ENCODE data around the gene SOX8.

The SOX8 gene

GRCh38 chr16:959232-960040, 22.1 kb upstream of the SOX8 start:
- no peak for DNase-seq

GRCh38 chr16:962366-962765, 19.2 kb upstream of the SOX8 start:
- no peak for DNase-seq

GRCh38 chr16:962901-963814, 18.4 kb upstream of the SOX8 start:
- DNase-seq, result no peak

GRCh38 chr16:963913-964312, 17.7 kb upstream of the SOX8 start:
- DNase-seq, result no peak

GRCh38 chr16:964356-965035, 17.1 kb upstream of the SOX8 start:
- DNase-seq, result peak; percentile 36

- DNase-seq, result no peak
These were observed 16.6 kb upstream of the SOX8 start for GRCh38 chr16:965036-965395.

GRCh38 chr16:965487-965886, 16.1 kb upstream of the SOX8 start:
- no peak for DNase-seq

- no peak for DNase-seq
These were observed 15.5 kb upstream of the SOX8 start for GRCh38 chr16:966035-966434.

- no peak for DNase-seq
These were observed 15.1 kb upstream of the SOX8 start for GRCh38 chr16:966505-966904.

GRCh38 chr16:967077-967541, 14.5 kb upstream of the SOX8 start:
- DNase-seq, result no peak

- no peak for DNase-seq
These were observed 13.8 kb upstream of the SOX8 start for GRCh38 chr16:967546-968295.

GRCh38 chr16:968620-969019, 12.9 kb upstream of the SOX8 start:
- DNase-seq, result no peak

GRCh38 chr16:969508-970385, 11.8 kb upstream of the SOX8 start:
- no peak for DNase-seq

- DNase-seq, result no peak
These were observed 11.2 kb upstream of the SOX8 start for GRCh38 chr16:970386-970765.

GRCh38 chr16:970766-971581, 10.6 kb upstream of the SOX8 start, which contains the start of gene LMF1:
LMF1 (minus strand) TSS chr16:970984; CDS start chr16:970980, 4 bp downstream.
- peak; percentile 94 for DNase-seq

GRCh38 chr16:971582-971905, 10.0 kb upstream of the SOX8 start:
- no peak for DNase-seq

GRCh38 chr16:971981-972315, 9.6 kb upstream of the SOX8 start:
- DNase-seq, result no peak

GRCh38 chr16:972316-973002, 9.1 kb upstream of the SOX8 start:
- no peak for DNase-seq

GRCh38 chr16:973366-973765, 8.2 kb upstream of the SOX8 start:
- no peak for DNase-seq

GRCh38 chr16:974001-974601, 7.5 kb upstream of the SOX8 start:
- DNase-seq, result no peak
